NB4 (cell line): ENCODE measurements around the gene DNM1.

Experiments used
- CTCF ChIP-seq: IDR thresholded peaks from one replicate; pipeline ENCODE4 v1.5.1; 2012; ENCODE audit warnings: low read depth, low read length
- MAX ChIP-seq: IDR thresholded peaks from 2 replicates; pipeline ENCODE4 v1.6.1; 2011; ENCODE audit warnings: low read depth, low read length
- POLR2A ChIP-seq: IDR thresholded peaks from 2 replicates; pipeline ENCODE4 v1.6.1; 2011; ENCODE audit warnings: mild to moderate bottlenecking; ENCODE audit not compliant: insufficient read length; ENCODE audit errors: extremely low read depth

GRCh38 chr9:128233817-128234406 lies 30.7 kb downstream of the DNM1 start:
- TF ChIP-seq CTCF (no peak), POLR2A (no peak), MAX (no peak)
